GM23338 (cell line): ENCODE data around the gene KRT79. TPM values are rescaled to one million over a fixed set of nuclear protein-coding genes. Genes with fewer than 3 reads are reported as not detected.

Source experiments
- ATAC-seq: fragments of 200-7000 bp; cut with Tn5 transposase; 3 replicates; pipeline ENCODE4 v1.9.1; 2020
- DNase-seq: peaks from one replicate; pipeline ENCODE4 v3.0.0-alpha.2; 2015; ENCODE audit warnings: low spot score
- H2AFZ ChIP-seq: fragments of 200-600 bp; sonication (generic); 2 replicates; pipeline ENCODE4 v1.8.0; 2016; ENCODE audit warnings: antibody characterized with exemption, mild to moderate bottlenecking, moderate library complexity
- H3F3A ChIP-seq: fragments of 200-600 bp; sonication (generic); replicated peaks from 2 replicates; pipeline ENCODE4 v1.8.0; 2017; ENCODE audit warnings: antibody characterized with exemption, mixed run types, low read depth
- H3K27ac ChIP-seq: fragments of 200-600 bp; sonication (generic); 2 replicates; pipeline ENCODE4 v1.6.1; 2016; ENCODE audit warnings: low read depth
- H3K27me3 ChIP-seq: fragments of 200-600 bp; sonication (generic); 2 replicates; pipeline ENCODE4 v1.8.0; 2016; ENCODE audit warnings: mild to moderate bottlenecking, mixed run types, moderate library complexity; ENCODE audit not compliant: insufficient read depth
- H3K36me3 ChIP-seq: fragments of 200-600 bp; sonication (generic); 2 replicates; pipeline ENCODE4 v1.8.0; 2016; ENCODE audit warnings: mild to moderate bottlenecking; ENCODE audit not compliant: insufficient read depth
- H3K4me1 ChIP-seq: fragments of 200-600 bp; sonication (generic); 2 replicates; pipeline ENCODE4 v1.8.0; 2016; ENCODE audit warnings: mild to moderate bottlenecking, moderate library complexity; ENCODE audit not compliant: insufficient read depth
- H3K4me2 ChIP-seq: fragments of 200-600 bp; sonication (generic); 2 replicates; pipeline ENCODE4 v1.7.1; 2017; ENCODE audit warnings: mixed run types
- H3K4me3 ChIP-seq: fragments of 200-600 bp; sonication (generic); 2 replicates; pipeline ENCODE4 v1.6.1; 2016; ENCODE audit warnings: mixed run types
- H3K79me2 ChIP-seq: fragments of 200-600 bp; sonication (generic); replicated peaks from 2 replicates; pipeline ENCODE4 v1.8.0; 2017; ENCODE audit warnings: mild to moderate bottlenecking; ENCODE audit not compliant: insufficient read depth
- H3K9me2 ChIP-seq: fragments of 200-600 bp; sonication (generic); 2 replicates; pipeline ENCODE4 v1.8.0; 2017; ENCODE audit not compliant: insufficient read depth
- H4K20me1 ChIP-seq: fragments of 200-600 bp; sonication (generic); replicated peaks from 2 replicates; pipeline ENCODE4 v1.8.0; 2017; ENCODE audit warnings: mild to moderate bottlenecking; ENCODE audit not compliant: insufficient read depth
- H3K27ac Mint-ChIP-seq: 2 replicates; pipeline ENCODE4 v1.8.0; 2020; ENCODE audit warnings: inconsistent platforms, mild to moderate bottlenecking, moderate library complexity, mixed read lengths
- H3K27me3 Mint-ChIP-seq: 3 replicates; pipeline ENCODE4 v1.8.0; 2022; ENCODE audit warnings: low read depth, mild to moderate bottlenecking, moderate library complexity, mixed read lengths, inconsistent platforms; ENCODE audit not compliant: insufficient read depth, poor library complexity
- H3K36me3 Mint-ChIP-seq: 3 replicates; pipeline ENCODE4 v1.8.0; 2021; ENCODE audit warnings: low read depth, mild to moderate bottlenecking, inconsistent platforms, moderate library complexity, mixed read lengths
- H3K4me1 Mint-ChIP-seq: 3 replicates; pipeline ENCODE4 v1.8.0; 2020; ENCODE audit warnings: mild to moderate bottlenecking, inconsistent platforms, mixed read lengths
- H3K4me3 Mint-ChIP-seq: 3 replicates; pipeline ENCODE4 v1.8.0; 2021; ENCODE audit warnings: moderate library complexity, mild to moderate bottlenecking, inconsistent platforms, mixed read lengths
- H3K9me3 Mint-ChIP-seq: 3 replicates; pipeline ENCODE4 v1.8.0; 2020; ENCODE audit warnings: moderate library complexity, mild to moderate bottlenecking, inconsistent platforms, mixed read lengths
- CREB1 ChIP-seq: fragments of 250-450 bp; sonication (Bioruptor Pico); IDR thresholded peaks from 2 replicates; pipeline ENCODE4 v1.5.0; 2020; ENCODE audit warnings: low read depth, mild to moderate bottlenecking, moderate library complexity
- EZH2 ChIP-seq: fragments of 200-600 bp; sonication (generic); IDR thresholded peaks from one replicate; pipeline ENCODE4 v1.8.0; 2017; ENCODE audit warnings: antibody characterized with exemption, mild to moderate bottlenecking, low read depth; ENCODE audit not compliant: unreplicated experiment
- EZH2phosphoT487 ChIP-seq: fragments of 200-600 bp; sonication (generic); IDR thresholded peaks from one replicate; pipeline ENCODE4 v1.8.1; 2018; ENCODE audit warnings: antibody characterized with exemption; ENCODE audit not compliant: unreplicated experiment
- JUNB ChIP-seq: IDR thresholded peaks from one replicate; pipeline ENCODE4 v1.6.1; 2016; ENCODE audit warnings: antibody characterized with exemption; ENCODE audit not compliant: unreplicated experiment
- NANOG ChIP-seq: IDR thresholded peaks from 2 replicates; pipeline ENCODE4 v1.6.1; 2016; ENCODE audit warnings: antibody characterized with exemption, borderline replicate concordance
- POLR2AphosphoS5 ChIP-seq: IDR thresholded peaks from 2 replicates; pipeline ENCODE4 v1.6.1; 2016; ENCODE audit warnings: antibody characterized with exemption, low read depth
- STAT1 ChIP-seq: IDR thresholded peaks from one replicate; pipeline ENCODE4 v1.6.1; 2016; ENCODE audit warnings: antibody characterized with exemption; ENCODE audit not compliant: unreplicated experiment
- ZNF114 ChIP-seq: fragments of 250-450 bp; sonication (Bioruptor Pico); IDR thresholded peaks from 2 replicates; pipeline ENCODE4 v1.5.0; 2020; ENCODE audit warnings: mild to moderate bottlenecking, moderate library complexity
- ZNF331 ChIP-seq: fragments of 250-450 bp; sonication (Bioruptor Pico); IDR thresholded peaks from 2 replicates; pipeline ENCODE4 v1.5.0; 2020; ENCODE audit warnings: low read depth, mild to moderate bottlenecking, moderate library complexity
- polyA plus RNA-seq: library from polyadenylated mRNA; unstranded; fragments of >200 nt; fragmentation: Nextera tagmentation; extraction: Ambion mirVana; gene quantifications from 2 replicates; pipeline ENCODE4 v1.2.1, GENCODE V29; 2016
- total RNA-seq: library from RNA; depleted of rRNA; stranded (reverse); fragments of >200 nt; shearing (Covaris generic); gene quantifications from 2 replicates; pipeline ENCODE4 v1.2.3, GENCODE V29; 2014
- TF ChIP-seq, protein P1 (sequence below): IDR thresholded peaks from one replicate; pipeline ENCODE4 v1.6.1; 2018; ENCODE audit warnings: antibody characterized with exemption; ENCODE audit not compliant: unreplicated experiment
- TF ChIP-seq, protein P2 (sequence below): fragments of 250-450 bp; sonication (Bioruptor Pico); IDR thresholded peaks from 2 replicates; pipeline ENCODE4 v1.5.0; 2020; ENCODE audit warnings: mild to moderate bottlenecking, moderate library complexity
- TF ChIP-seq, protein P3 (sequence below), 2 experiments: fragments of 200-600 bp in 1 of 2; sonication (generic) in 1 of 2; conservative IDR thresholded peaks; 2 replicates each; pipeline versions ENCODE4 v1.5.1 to v1.6.1; 2016 to 2017; ENCODE audit warnings: antibody characterized with exemption in 2 of 2, low read depth in 2 of 2, mild to moderate bottlenecking in 2 of 2, moderate library complexity in 1 of 2
- TF ChIP-seq, protein P4 (sequence below): IDR thresholded peaks from 2 replicates; pipeline ENCODE4 v1.6.1; 2016; ENCODE audit warnings: antibody characterized with exemption

The KRT79 gene
- total and polyA plus RNA-seq, 2 experiments from 2014 or later, result 0.21 TPM; not detected in 1

DNA sequence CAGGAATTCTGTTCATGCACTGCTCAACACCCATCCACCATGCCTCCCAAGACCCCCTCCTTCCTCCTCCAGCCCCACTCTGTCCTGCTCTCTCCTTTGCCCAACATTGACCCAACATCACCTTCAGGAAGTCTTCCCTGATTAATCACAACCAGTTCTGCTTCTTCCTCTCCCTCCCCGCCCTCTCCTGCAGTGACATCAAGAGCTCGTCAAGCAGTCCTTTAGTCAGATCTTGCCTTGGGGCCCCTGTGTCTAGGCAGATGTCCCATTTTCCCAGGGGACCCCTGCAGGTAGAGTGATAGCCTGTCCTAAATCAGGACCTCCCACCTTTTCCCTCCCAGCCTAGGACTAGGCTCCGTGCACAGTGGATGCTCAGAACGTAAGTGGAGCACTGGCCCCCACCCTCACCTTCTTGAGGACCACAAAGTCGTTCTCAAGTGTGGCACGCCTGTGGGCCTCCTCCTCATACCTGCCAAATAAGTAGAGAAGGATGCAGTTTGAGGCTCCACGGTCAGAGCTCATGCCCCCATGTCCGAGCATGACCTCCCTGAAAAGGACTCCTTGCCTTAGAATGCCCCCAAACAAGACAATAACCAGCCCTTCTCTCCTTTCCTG lies 12.4 kb upstream of the KRT79 start:
- Histone ChIP-seq H3K4me3 (no peak overlapping the region), H4K20me1 (no peaks in the 10 kb centered on the region; the same call in 1 of the 2 replicates), H3K36me3 (no peaks in the 10 kb centered on the region), H3F3A (no peaks in the 10 kb centered on the region), H3K79me2 (no peaks in the 10 kb centered on the region), H3K9me2 (peaks cover 2% of the 10 kb centered on the region; the same call in 1 of the 2 replicates), H2AFZ (no peak overlapping the region), H3K4me2 (no peak overlapping the region), H3K27me3 (no peaks in the 10 kb centered on the region), H3K27ac (no peak overlapping the region), H3K4me1 (no peaks in the 10 kb centered on the region)
- ATAC-seq (no peak), DNase-seq (no peak)
- peaks cover 1% of the 10 kb centered on the region for H3K27me3 Mint-ChIP-seq
- H3K4me1 Mint-ChIP-seq, result no peaks in the 10 kb centered on the region
- H3K9me3 Mint-ChIP-seq, result no peaks in the 10 kb centered on the region; the same call in 1 of the 3 replicates
- H3K36me3 Mint-ChIP-seq, result no peaks in the 10 kb centered on the region
- no peak overlapping the region for H3K4me3 Mint-ChIP-seq
- TF ChIP-seq POLR2AphosphoS5, result no peak
- TF ChIP-seq, protein P1, sequence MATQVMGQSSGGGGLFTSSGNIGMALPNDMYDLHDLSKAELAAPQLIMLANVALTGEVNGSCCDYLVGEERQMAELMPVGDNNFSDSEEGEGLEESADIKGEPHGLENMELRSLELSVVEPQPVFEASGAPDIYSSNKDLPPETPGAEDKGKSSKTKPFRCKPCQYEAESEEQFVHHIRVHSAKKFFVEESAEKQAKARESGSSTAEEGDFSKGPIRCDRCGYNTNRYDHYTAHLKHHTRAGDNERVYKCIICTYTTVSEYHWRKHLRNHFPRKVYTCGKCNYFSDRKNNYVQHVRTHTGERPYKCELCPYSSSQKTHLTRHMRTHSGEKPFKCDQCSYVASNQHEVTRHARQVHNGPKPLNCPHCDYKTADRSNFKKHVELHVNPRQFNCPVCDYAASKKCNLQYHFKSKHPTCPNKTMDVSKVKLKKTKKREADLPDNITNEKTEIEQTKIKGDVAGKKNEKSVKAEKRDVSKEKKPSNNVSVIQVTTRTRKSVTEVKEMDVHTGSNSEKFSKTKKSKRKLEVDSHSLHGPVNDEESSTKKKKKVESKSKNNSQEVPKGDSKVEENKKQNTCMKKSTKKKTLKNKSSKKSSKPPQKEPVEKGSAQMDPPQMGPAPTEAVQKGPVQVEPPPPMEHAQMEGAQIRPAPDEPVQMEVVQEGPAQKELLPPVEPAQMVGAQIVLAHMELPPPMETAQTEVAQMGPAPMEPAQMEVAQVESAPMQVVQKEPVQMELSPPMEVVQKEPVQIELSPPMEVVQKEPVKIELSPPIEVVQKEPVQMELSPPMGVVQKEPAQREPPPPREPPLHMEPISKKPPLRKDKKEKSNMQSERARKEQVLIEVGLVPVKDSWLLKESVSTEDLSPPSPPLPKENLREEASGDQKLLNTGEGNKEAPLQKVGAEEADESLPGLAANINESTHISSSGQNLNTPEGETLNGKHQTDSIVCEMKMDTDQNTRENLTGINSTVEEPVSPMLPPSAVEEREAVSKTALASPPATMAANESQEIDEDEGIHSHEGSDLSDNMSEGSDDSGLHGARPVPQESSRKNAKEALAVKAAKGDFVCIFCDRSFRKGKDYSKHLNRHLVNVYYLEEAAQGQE, result no peak
- TF ChIP-seq ZNF331 (CRISPR knock-in tag), result no peak
- TF ChIP-seq JUNB, result no peak
- TF ChIP-seq, protein P2, sequence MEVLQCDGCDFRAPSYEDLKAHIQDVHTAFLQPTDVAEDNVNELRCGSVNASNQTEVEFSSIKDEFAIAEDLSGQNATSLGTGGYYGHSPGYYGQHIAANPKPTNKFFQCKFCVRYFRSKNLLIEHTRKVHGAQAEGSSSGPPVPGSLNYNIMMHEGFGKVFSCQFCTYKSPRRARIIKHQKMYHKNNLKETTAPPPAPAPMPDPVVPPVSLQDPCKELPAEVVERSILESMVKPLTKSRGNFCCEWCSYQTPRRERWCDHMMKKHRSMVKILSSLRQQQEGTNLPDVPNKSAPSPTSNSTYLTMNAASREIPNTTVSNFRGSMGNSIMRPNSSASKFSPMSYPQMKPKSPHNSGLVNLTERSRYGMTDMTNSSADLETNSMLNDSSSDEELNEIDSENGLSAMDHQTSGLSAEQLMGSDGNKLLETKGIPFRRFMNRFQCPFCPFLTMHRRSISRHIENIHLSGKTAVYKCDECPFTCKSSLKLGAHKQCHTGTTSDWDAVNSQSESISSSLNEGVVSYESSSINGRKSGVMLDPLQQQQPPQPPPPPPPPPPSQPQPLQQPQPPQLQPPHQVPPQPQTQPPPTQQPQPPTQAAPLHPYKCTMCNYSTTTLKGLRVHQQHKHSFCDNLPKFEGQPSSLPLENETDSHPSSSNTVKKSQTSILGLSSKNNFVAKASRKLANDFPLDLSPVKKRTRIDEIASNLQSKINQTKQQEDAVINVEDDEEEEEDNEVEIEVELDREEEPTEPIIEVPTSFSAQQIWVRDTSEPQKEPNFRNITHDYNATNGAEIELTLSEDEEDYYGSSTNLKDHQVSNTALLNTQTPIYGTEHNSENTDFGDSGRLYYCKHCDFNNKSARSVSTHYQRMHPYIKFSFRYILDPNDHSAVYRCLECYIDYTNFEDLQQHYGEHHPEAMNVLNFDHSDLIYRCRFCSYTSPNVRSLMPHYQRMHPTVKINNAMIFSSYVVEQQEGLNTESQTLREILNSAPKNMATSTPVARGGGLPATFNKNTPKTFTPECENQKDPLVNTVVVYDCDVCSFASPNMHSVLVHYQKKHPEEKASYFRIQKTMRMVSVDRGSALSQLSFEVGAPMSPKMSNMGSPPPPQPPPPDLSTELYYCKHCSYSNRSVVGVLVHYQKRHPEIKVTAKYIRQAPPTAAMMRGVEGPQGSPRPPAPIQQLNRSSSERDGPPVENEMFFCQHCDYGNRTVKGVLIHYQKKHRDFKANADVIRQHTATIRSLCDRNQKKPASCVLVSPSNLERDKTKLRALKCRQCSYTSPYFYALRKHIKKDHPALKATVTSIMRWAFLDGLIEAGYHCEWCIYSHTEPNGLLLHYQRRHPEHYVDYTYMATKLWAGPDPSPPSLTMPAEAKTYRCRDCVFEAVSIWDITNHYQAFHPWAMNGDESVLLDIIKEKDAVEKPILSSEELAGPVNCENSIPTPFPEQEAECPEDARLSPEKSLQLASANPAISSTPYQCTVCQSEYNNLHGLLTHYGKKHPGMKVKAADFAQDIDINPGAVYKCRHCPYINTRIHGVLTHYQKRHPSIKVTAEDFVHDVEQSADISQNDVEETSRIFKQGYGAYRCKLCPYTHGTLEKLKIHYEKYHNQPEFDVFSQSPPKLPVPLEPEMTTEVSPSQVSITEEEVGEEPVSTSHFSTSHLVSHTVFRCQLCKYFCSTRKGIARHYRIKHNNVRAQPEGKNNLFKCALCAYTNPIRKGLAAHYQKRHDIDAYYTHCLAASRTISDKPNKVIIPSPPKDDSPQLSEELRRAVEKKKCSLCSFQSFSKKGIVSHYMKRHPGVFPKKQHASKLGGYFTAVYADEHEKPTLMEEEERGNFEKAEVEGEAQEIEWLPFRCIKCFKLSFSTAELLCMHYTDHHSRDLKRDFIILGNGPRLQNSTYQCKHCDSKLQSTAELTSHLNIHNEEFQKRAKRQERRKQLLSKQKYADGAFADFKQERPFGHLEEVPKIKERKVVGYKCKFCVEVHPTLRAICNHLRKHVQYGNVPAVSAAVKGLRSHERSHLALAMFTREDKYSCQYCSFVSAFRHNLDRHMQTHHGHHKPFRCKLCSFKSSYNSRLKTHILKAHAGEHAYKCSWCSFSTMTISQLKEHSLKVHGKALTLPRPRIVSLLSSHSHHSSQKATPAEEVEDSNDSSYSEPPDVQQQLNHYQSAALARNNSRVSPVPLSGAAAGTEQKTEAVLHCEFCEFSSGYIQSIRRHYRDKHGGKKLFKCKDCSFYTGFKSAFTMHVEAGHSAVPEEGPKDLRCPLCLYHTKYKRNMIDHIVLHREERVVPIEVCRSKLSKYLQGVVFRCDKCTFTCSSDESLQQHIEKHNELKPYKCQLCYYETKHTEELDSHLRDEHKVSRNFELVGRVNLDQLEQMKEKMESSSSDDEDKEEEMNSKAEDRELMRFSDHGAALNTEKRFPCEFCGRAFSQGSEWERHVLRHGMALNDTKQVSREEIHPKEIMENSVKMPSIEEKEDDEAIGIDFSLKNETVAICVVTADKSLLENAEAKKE, result no peak
- no peak for TF ChIP-seq NANOG
- TF ChIP-seq, protein P3, sequence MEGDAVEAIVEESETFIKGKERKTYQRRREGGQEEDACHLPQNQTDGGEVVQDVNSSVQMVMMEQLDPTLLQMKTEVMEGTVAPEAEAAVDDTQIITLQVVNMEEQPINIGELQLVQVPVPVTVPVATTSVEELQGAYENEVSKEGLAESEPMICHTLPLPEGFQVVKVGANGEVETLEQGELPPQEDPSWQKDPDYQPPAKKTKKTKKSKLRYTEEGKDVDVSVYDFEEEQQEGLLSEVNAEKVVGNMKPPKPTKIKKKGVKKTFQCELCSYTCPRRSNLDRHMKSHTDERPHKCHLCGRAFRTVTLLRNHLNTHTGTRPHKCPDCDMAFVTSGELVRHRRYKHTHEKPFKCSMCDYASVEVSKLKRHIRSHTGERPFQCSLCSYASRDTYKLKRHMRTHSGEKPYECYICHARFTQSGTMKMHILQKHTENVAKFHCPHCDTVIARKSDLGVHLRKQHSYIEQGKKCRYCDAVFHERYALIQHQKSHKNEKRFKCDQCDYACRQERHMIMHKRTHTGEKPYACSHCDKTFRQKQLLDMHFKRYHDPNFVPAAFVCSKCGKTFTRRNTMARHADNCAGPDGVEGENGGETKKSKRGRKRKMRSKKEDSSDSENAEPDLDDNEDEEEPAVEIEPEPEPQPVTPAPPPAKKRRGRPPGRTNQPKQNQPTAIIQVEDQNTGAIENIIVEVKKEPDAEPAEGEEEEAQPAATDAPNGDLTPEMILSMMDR (conservative IDR thresholded peaks at IDR 0.05; ENCODE audit: low read depth in 2 of 2), result no peak
- TF ChIP-seq, protein P4, sequence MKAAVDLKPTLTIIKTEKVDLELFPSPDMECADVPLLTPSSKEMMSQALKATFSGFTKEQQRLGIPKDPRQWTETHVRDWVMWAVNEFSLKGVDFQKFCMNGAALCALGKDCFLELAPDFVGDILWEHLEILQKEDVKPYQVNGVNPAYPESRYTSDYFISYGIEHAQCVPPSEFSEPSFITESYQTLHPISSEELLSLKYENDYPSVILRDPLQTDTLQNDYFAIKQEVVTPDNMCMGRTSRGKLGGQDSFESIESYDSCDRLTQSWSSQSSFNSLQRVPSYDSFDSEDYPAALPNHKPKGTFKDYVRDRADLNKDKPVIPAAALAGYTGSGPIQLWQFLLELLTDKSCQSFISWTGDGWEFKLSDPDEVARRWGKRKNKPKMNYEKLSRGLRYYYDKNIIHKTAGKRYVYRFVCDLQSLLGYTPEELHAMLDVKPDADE, result no peak
- no peak for TF ChIP-seq ZNF114 (CRISPR knock-in tag)
- TF ChIP-seq EZH2, result no peak
- no peak for TF ChIP-seq STAT1
- no peak for TF ChIP-seq CREB1 (CRISPR knock-in tag)
- TF ChIP-seq EZH2phosphoT487, result no peak
- H3K27ac Mint-ChIP-seq, result no peak overlapping the region
